CD8-positive, alpha-beta memory T cell (primary cell): Measurements from ENCODE around the gene ANO1. TPM values are rescaled to one million over a fixed set of nuclear protein-coding genes. Genes with fewer than 3 reads are reported as not detected.

Experiments used
- CTCF ChIA-PET: fragments of 350-600 bp; sonication (Branson Sonifier 250); formaldehyde crosslinking; loops from one replicate; lab custom pipeline; 2021; ENCODE audit warnings: antibody characterized with exemption; lab: Charles Lee
- POLR2A ChIA-PET: fragments of 350-600 bp; sonication (Branson Sonifier 250); formaldehyde crosslinking; loops from one replicate; lab custom pipeline; 2021; ENCODE audit warnings: antibody characterized with exemption; lab: Charles Lee
- DNase-seq, 5 donors: peaks; one replicate each; pipeline versions ENCODE4 v3.0.0 to v3.0.0-alpha.2; 2020 to 2022; ENCODE audit warnings: mixed read lengths in 1 of 5
- H3K27ac ChIP-seq: one replicate; pipeline ENCODE4 v1.7.0; 2013; ENCODE audit warnings: low read depth, mild to moderate bottlenecking, low read length, moderate library complexity
- H3K27me3 ChIP-seq: 2 replicates; pipeline ENCODE4 v1.7.0; 2013; ENCODE audit warnings: low read length, mild to moderate bottlenecking; ENCODE audit not compliant: insufficient read depth, poor library complexity, severe bottlenecking
- H3K36me3 ChIP-seq: 2 replicates; pipeline ENCODE4 v1.7.0; 2013; ENCODE audit warnings: mild to moderate bottlenecking, low read length, moderate library complexity; ENCODE audit not compliant: insufficient read depth
- H3K4me1 ChIP-seq: 2 replicates; pipeline ENCODE4 v1.7.0; 2013; ENCODE audit warnings: mild to moderate bottlenecking, low read length, moderate library complexity; ENCODE audit not compliant: insufficient read depth
- H3K4me3 ChIP-seq: 2 replicates; pipeline ENCODE4 v1.7.0; 2013; ENCODE audit warnings: mild to moderate bottlenecking, low read length
- H3K9me3 ChIP-seq: 2 replicates; pipeline ENCODE4 v1.7.0; 2013; ENCODE audit warnings: mild to moderate bottlenecking, low read length
- H3K27ac Mint-ChIP-seq, 8 donors: one replicate each; pipeline ENCODE4 v1.8.0; 2020 to 2021; ENCODE audit warnings: mixed read lengths in 8 of 8, mild to moderate bottlenecking in 6 of 8, inconsistent platforms in 3 of 8, moderate library complexity in 3 of 8
- H3K27me3 Mint-ChIP-seq, 2 donors: one replicate each; pipeline ENCODE4 v1.8.0; 2020 to 2021; ENCODE audit warnings: mixed read lengths in 2 of 2, mild to moderate bottlenecking in 1 of 2, moderate library complexity in 1 of 2
- H3K36me3 Mint-ChIP-seq, 3 donors: one replicate each; pipeline ENCODE4 v1.8.0; 2020 to 2021; ENCODE audit warnings: mixed read lengths in 3 of 3, inconsistent platforms in 1 of 3, mild to moderate bottlenecking in 1 of 3
- H3K4me1 Mint-ChIP-seq, 3 donors: one replicate each; pipeline ENCODE4 v1.8.0; 2020 to 2021; ENCODE audit warnings: mixed read lengths in 3 of 3, inconsistent platforms in 1 of 3, mild to moderate bottlenecking in 1 of 3
- H3K4me3 Mint-ChIP-seq, 7 donors: one replicate each; pipeline ENCODE4 v1.8.0; 2020 to 2021; ENCODE audit warnings: mixed read lengths in 7 of 7, mild to moderate bottlenecking in 6 of 7, moderate library complexity in 4 of 7, inconsistent platforms in 2 of 7
- H3K9me3 Mint-ChIP-seq, 5 donors: one replicate each; pipeline ENCODE4 v1.8.0; 2020 to 2022; ENCODE audit warnings: mixed read lengths in 5 of 5, mild to moderate bottlenecking in 3 of 5, moderate library complexity in 2 of 5, inconsistent platforms in 1 of 5
- polyA plus RNA-seq: library from polyadenylated mRNA; unstranded; fragments of 300-500 nt; fragmentation: Illumina TruSeq; gene quantifications from one replicate; pipeline ENCODE4 v1.2.3, GENCODE V29; 2021
- total RNA-seq, 2 experiments: library from RNA; stranded (reverse); gene quantifications; one replicate each; pipeline ENCODE4 v1.2.3, GENCODE V29; 2021

Gene ANO1
- total and polyA plus RNA-seq, 3 experiments from 2014 or later, result not detected

GRCh38 chr11:70071996-70072395 is 6.1 kb upstream of the ANO1 start:
- H3K36me3 ChIP-seq, result no peaks in the 10 kb centered on the region
- H3K27ac ChIP-seq, result no peak overlapping the region
- H3K4me3 ChIP-seq, result no peak overlapping the region
- Mint-ChIP-seq H3K4me3 (no peak overlapping the region), H3K36me3 (no peaks in the 10 kb centered on the region), H3K9me3 (no peaks in the 10 kb centered on the region), H3K27ac (no peak overlapping the region), H3K27me3 (peaks cover 48 to 80% of the 10 kb centered on the region in 2 donors), H3K4me1 (no peaks in the 10 kb centered on the region)
- ChIA-PET POLR2A (no interaction called here), CTCF (no interaction called here)
- H3K27me3 ChIP-seq, result peaks cover 3% of the 10 kb centered on the region
- no peaks in the 10 kb centered on the region for H3K4me1 ChIP-seq
- H3K9me3 ChIP-seq, result no peaks in the 10 kb centered on the region
- DNase-seq, result no peak

- Histone ChIP-seq H3K36me3 (no peaks in the 10 kb centered on the region), H3K27ac (no peak overlapping the region), H3K27me3 (peaks cover 3% of the 10 kb centered on the region), H3K4me3 (no peak overlapping the region), H3K4me1 (no peaks in the 10 kb centered on the region), H3K9me3 (no peaks in the 10 kb centered on the region)
- Mint-ChIP-seq H3K9me3 (no peaks in the 10 kb centered on the region), H3K27me3 (peaks cover 48 to 84% of the 10 kb centered on the region in 2 donors), H3K36me3 (no peaks in the 10 kb centered on the region), H3K27ac (no peak overlapping the region), H3K4me1 (no peaks in the 10 kb centered on the region), H3K4me3 (no peak overlapping the region)
- CTCF ChIA-PET, result no interaction called here
- POLR2A ChIA-PET, result no interaction called here
- no peak for DNase-seq
These were observed 5.7 kb upstream of the ANO1 start for GRCh38 chr11:70072461-70072860.

- DNase-seq, result no peak
- H3K9me3 ChIP-seq, result no peaks in the 10 kb centered on the region
- Mint-ChIP-seq H3K27ac (no peak overlapping the region), H3K4me3 (no peak overlapping the region), H3K36me3 (no peaks in the 10 kb centered on the region), H3K4me1 (no peaks in the 10 kb centered on the region), H3K9me3 (no peaks in the 10 kb centered on the region), H3K27me3 (peaks cover 48 to 81% of the 10 kb centered on the region in 2 donors)
- CTCF ChIA-PET, result no interaction called here
- no peak overlapping the region for H3K4me3 ChIP-seq
- H3K27ac ChIP-seq, result no peak overlapping the region
- no peaks in the 10 kb centered on the region for H3K36me3 ChIP-seq
- H3K27me3 ChIP-seq, result peaks cover 3% of the 10 kb centered on the region
- POLR2A ChIA-PET, result no interaction called here
- H3K4me1 ChIP-seq, result no peaks in the 10 kb centered on the region
These were observed 5.0 kb upstream of the ANO1 start for GRCh38 chr11:70072861-70073755.

- Histone ChIP-seq H3K36me3 (no peaks in the 10 kb centered on the region), H3K27ac (no peak overlapping the region), H3K4me3 (no peak overlapping the region), H3K9me3 (no peaks in the 10 kb centered on the region), H3K4me1 (no peaks in the 10 kb centered on the region), H3K27me3 (peaks cover 3% of the 10 kb centered on the region)
- no peaks in the 10 kb centered on the region for H3K9me3 Mint-ChIP-seq
- H3K4me1 Mint-ChIP-seq, result no peaks in the 10 kb centered on the region
- POLR2A ChIA-PET, result no interaction called here
- DNase-seq, result no peak
- no peaks in the 10 kb centered on the region for H3K36me3 Mint-ChIP-seq
- CTCF ChIA-PET, result no interaction called here
- peak overlapping the region in 1 of 8 donors; percentile 87 for H3K27ac Mint-ChIP-seq
- peaks cover 42 to 74% of the 10 kb centered on the region in 2 donors for H3K27me3 Mint-ChIP-seq
- H3K4me3 Mint-ChIP-seq, result peak overlapping the region in 1 of 7 donors; percentile 24
These were observed 4.2 kb upstream of the ANO1 start for GRCh38 chr11:70073871-70074371.

DNA sequence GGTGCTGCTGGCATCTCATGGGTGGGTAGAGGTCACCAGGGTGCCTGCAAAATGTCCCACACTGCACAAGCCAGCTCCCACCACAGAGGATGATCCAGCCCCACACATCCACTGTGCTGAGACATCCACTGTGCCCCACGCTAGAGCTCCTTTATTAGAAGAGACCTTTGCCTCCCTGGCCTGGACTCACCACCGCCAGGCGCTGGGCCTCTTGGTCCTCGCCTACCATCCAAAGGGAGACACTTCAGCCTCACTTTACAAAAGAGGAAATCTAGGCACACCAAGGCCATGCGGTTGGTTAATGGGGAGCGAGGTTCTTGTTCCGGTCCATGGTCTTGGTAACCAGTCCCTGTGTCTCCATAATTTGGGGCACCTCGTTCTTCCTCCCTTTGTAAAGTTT is 3.4 kb upstream of the ANO1 start:
- Mint-ChIP-seq H3K4me3 (no peak overlapping the region), H3K4me1 (no peaks in the 10 kb centered on the region), H3K27ac (no peak overlapping the region), H3K36me3 (no peaks in the 10 kb centered on the region), H3K9me3 (no peaks in the 10 kb centered on the region), H3K27me3 (peaks cover 49 to 71% of the 10 kb centered on the region in 2 donors)
- Histone ChIP-seq H3K4me1 (no peaks in the 10 kb centered on the region), H3K9me3 (no peaks in the 10 kb centered on the region), H3K4me3 (no peak overlapping the region), H3K27me3 (peaks cover 3% of the 10 kb centered on the region), H3K36me3 (no peaks in the 10 kb centered on the region), H3K27ac (no peak overlapping the region)
- POLR2A ChIA-PET, result no interaction called here
- CTCF ChIA-PET, result no interaction called here
- no peak for DNase-seq

- Mint-ChIP-seq H3K27ac (no peak overlapping the region), H3K4me1 (no peaks in the 10 kb centered on the region), H3K36me3 (no peaks in the 10 kb centered on the region), H3K9me3 (no peaks in the 10 kb centered on the region), H3K4me3 (no peak overlapping the region), H3K27me3 (peaks cover 45 to 64% of the 10 kb centered on the region in 2 donors)
- DNase-seq, result no peak
- Histone ChIP-seq H3K4me1 (no peaks in the 10 kb centered on the region), H3K27ac (no peak overlapping the region), H3K9me3 (no peaks in the 10 kb centered on the region), H3K27me3 (no peaks in the 10 kb centered on the region), H3K4me3 (no peak overlapping the region), H3K36me3 (no peaks in the 10 kb centered on the region)
- POLR2A ChIA-PET, result no interaction called here
- CTCF ChIA-PET, result no interaction called here
These were observed 2.3 kb upstream of the ANO1 start for GRCh38 chr11:70075836-70076235.

GRCh38 chr11:70076461-70076931 is 1.6 kb upstream of the ANO1 start:
- no peaks in the 10 kb centered on the region for H3K36me3 Mint-ChIP-seq
- Histone ChIP-seq H3K9me3 (no peaks in the 10 kb centered on the region), H3K4me1 (no peaks in the 10 kb centered on the region), H3K27ac (no peak overlapping the region), H3K27me3 (no peaks in the 10 kb centered on the region), H3K36me3 (no peaks in the 10 kb centered on the region), H3K4me3 (no peak overlapping the region)
- no peak overlapping the region for H3K27ac Mint-ChIP-seq
- no peak for DNase-seq
- POLR2A ChIA-PET, result no interaction called here
- peaks cover 46 to 59% of the 10 kb centered on the region in 2 donors for H3K27me3 Mint-ChIP-seq
- CTCF ChIA-PET, result no interaction called here
- H3K4me3 Mint-ChIP-seq, result no peak overlapping the region
- no peaks in the 10 kb centered on the region for H3K4me1 Mint-ChIP-seq
- no peaks in the 10 kb centered on the region for H3K9me3 Mint-ChIP-seq

- H3K36me3 Mint-ChIP-seq, result no peaks in the 10 kb centered on the region
- CTCF ChIA-PET, result no interaction called here
- Histone ChIP-seq H3K27ac (no peak overlapping the region), H3K27me3 (no peaks in the 10 kb centered on the region), H3K4me3 (no peak overlapping the region), H3K36me3 (no peaks in the 10 kb centered on the region), H3K4me1 (no peaks in the 10 kb centered on the region), H3K9me3 (no peaks in the 10 kb centered on the region)
- H3K9me3 Mint-ChIP-seq, result no peaks in the 10 kb centered on the region
- H3K4me3 Mint-ChIP-seq, result no peak overlapping the region
- H3K4me1 Mint-ChIP-seq, result no peaks in the 10 kb centered on the region
- no peak overlapping the region for H3K27ac Mint-ChIP-seq
- peaks cover 37 to 48% of the 10 kb centered on the region in 2 donors for H3K27me3 Mint-ChIP-seq
- POLR2A ChIA-PET, result no interaction called here
- DNase-seq, result no peak
These were observed 564 bp upstream of the ANO1 start for GRCh38 chr11:70077411-70078094.
